Measurements from ENCODE around the gene TROAP. TPM values are rescaled to one million over a fixed set of nuclear protein-coding genes. Genes with fewer than 3 reads are reported as not detected.

Gene TROAP
- total and polyA plus RNA-seq, 9 of the 15 experiments (the other 6 are each of a cell fraction or from before 2014, with no cell fraction given): 46.4 to 171 (median 59.8) TPM

DNA sequence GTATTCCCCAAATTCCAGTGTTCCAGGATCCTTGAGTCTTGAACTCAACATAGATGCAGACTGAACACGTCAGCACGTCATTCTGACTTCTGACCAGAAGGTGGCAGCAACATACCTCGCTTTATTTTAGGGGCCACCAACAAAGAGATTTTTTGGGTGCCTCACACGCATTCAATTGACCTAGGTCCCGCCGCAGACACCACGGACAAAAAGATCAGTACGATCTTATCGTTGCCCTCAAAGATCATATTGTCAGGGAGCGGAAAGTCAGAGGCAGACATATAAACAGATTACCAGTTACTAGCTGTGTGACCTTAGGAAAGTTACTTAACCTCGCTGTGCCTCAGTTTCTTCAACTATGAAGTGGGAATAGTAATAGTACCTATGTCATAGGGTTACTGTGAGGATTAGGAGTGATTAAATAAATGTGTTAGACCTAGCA is 34.6 kb upstream of the TROAP start (continued):
- TF ChIP-seq, protein P1, sequence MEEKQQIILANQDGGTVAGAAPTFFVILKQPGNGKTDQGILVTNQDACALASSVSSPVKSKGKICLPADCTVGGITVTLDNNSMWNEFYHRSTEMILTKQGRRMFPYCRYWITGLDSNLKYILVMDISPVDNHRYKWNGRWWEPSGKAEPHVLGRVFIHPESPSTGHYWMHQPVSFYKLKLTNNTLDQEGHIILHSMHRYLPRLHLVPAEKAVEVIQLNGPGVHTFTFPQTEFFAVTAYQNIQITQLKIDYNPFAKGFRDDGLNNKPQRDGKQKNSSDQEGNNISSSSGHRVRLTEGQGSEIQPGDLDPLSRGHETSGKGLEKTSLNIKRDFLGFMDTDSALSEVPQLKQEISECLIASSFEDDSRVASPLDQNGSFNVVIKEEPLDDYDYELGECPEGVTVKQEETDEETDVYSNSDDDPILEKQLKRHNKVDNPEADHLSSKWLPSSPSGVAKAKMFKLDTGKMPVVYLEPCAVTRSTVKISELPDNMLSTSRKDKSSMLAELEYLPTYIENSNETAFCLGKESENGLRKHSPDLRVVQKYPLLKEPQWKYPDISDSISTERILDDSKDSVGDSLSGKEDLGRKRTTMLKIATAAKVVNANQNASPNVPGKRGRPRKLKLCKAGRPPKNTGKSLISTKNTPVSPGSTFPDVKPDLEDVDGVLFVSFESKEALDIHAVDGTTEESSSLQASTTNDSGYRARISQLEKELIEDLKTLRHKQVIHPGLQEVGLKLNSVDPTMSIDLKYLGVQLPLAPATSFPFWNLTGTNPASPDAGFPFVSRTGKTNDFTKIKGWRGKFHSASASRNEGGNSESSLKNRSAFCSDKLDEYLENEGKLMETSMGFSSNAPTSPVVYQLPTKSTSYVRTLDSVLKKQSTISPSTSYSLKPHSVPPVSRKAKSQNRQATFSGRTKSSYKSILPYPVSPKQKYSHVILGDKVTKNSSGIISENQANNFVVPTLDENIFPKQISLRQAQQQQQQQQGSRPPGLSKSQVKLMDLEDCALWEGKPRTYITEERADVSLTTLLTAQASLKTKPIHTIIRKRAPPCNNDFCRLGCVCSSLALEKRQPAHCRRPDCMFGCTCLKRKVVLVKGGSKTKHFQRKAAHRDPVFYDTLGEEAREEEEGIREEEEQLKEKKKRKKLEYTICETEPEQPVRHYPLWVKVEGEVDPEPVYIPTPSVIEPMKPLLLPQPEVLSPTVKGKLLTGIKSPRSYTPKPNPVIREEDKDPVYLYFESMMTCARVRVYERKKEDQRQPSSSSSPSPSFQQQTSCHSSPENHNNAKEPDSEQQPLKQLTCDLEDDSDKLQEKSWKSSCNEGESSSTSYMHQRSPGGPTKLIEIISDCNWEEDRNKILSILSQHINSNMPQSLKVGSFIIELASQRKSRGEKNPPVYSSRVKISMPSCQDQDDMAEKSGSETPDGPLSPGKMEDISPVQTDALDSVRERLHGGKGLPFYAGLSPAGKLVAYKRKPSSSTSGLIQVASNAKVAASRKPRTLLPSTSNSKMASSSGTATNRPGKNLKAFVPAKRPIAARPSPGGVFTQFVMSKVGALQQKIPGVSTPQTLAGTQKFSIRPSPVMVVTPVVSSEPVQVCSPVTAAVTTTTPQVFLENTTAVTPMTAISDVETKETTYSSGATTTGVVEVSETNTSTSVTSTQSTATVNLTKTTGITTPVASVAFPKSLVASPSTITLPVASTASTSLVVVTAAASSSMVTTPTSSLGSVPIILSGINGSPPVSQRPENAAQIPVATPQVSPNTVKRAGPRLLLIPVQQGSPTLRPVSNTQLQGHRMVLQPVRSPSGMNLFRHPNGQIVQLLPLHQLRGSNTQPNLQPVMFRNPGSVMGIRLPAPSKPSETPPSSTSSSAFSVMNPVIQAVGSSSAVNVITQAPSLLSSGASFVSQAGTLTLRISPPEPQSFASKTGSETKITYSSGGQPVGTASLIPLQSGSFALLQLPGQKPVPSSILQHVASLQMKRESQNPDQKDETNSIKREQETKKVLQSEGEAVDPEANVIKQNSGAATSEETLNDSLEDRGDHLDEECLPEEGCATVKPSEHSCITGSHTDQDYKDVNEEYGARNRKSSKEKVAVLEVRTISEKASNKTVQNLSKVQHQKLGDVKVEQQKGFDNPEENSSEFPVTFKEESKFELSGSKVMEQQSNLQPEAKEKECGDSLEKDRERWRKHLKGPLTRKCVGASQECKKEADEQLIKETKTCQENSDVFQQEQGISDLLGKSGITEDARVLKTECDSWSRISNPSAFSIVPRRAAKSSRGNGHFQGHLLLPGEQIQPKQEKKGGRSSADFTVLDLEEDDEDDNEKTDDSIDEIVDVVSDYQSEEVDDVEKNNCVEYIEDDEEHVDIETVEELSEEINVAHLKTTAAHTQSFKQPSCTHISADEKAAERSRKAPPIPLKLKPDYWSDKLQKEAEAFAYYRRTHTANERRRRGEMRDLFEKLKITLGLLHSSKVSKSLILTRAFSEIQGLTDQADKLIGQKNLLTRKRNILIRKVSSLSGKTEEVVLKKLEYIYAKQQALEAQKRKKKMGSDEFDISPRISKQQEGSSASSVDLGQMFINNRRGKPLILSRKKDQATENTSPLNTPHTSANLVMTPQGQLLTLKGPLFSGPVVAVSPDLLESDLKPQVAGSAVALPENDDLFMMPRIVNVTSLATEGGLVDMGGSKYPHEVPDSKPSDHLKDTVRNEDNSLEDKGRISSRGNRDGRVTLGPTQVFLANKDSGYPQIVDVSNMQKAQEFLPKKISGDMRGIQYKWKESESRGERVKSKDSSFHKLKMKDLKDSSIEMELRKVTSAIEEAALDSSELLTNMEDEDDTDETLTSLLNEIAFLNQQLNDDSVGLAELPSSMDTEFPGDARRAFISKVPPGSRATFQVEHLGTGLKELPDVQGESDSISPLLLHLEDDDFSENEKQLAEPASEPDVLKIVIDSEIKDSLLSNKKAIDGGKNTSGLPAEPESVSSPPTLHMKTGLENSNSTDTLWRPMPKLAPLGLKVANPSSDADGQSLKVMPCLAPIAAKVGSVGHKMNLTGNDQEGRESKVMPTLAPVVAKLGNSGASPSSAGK (IDR thresholded peaks at IDR 0.05): no peak; the same call in 1 of the 2 replicates
- TF ChIP-seq ZNF431 (CRISPR knock-in tag; IDR thresholded peaks at IDR 0.05) (no peak), GTF2F1 (IDR thresholded peaks at IDR 0.05; ENCODE audit: low read depth, low read length) (no peak), MTA3 (IDR thresholded peaks at IDR 0.05; ENCODE audit: borderline replicate concordance) (peak; percentile 63; the same call in 1 of the 2 replicates), ZFP36 (IDR thresholded peaks at IDR 0.05; ENCODE audit: low read depth, low read length, partially characterized antibody) (peak; percentile 91), ESRRA (IDR thresholded peaks at IDR 0.05; ENCODE audit: borderline replicate concordance, low read depth) (0 out of 2 replicates have a peak, but pooled peaks have one; percentile 46), ZNF263 (CRISPR knock-in tag; IDR thresholded peaks at IDR 0.05; ENCODE audit: borderline replicate concordance) (no peak; the same call in 1 of the 2 replicates), KDM4B (IDR thresholded peaks at IDR 0.05; ENCODE audit: borderline replicate concordance in 2 of 2, low read depth in 1 of 2) (no peak), ATF1 (CRISPR knock-in tag; IDR thresholded peaks at IDR 0.05) (peak; percentile 43; the same call in 1 of the 2 replicates), ATF1 (tag; IDR thresholded peaks at IDR 0.05) (peak; percentile 89), MECOM (CRISPR knock-in tag; IDR thresholded peaks at IDR 0.05) (no peak)
- TF ChIP-seq, protein P2, sequence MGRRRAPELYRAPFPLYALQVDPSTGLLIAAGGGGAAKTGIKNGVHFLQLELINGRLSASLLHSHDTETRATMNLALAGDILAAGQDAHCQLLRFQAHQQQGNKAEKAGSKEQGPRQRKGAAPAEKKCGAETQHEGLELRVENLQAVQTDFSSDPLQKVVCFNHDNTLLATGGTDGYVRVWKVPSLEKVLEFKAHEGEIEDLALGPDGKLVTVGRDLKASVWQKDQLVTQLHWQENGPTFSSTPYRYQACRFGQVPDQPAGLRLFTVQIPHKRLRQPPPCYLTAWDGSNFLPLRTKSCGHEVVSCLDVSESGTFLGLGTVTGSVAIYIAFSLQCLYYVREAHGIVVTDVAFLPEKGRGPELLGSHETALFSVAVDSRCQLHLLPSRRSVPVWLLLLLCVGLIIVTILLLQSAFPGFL (CRISPR knock-in tag; IDR thresholded peaks at IDR 0.05): no peak
- TF ChIP-seq, protein P3, sequence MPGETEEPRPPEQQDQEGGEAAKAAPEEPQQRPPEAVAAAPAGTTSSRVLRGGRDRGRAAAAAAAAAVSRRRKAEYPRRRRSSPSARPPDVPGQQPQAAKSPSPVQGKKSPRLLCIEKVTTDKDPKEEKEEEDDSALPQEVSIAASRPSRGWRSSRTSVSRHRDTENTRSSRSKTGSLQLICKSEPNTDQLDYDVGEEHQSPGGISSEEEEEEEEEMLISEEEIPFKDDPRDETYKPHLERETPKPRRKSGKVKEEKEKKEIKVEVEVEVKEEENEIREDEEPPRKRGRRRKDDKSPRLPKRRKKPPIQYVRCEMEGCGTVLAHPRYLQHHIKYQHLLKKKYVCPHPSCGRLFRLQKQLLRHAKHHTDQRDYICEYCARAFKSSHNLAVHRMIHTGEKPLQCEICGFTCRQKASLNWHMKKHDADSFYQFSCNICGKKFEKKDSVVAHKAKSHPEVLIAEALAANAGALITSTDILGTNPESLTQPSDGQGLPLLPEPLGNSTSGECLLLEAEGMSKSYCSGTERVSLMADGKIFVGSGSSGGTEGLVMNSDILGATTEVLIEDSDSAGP (CRISPR knock-in tag; IDR thresholded peaks at IDR 0.05): no peak

All from K562 (cell line).